HEK293 (cell line): ENCODE measurements around the gene CCDC144A.

Experiments
- CTCF ChIP-seq: fragments of 450-650 bp; formaldehyde crosslinking; IDR thresholded peaks from 2 replicates; pipeline ENCODE4 v1.5.1; 2016; ENCODE audit warnings: missing biosample characterization, missing genetic modification characterization
- FEZF1 ChIP-seq: fragments of 450-650 bp; formaldehyde crosslinking; IDR thresholded peaks from 2 replicates; pipeline ENCODE4 v1.5.1; 2016; ENCODE audit warnings: missing biosample characterization, missing genetic modification characterization
- YY1 ChIP-seq: fragments of 450-650 bp; formaldehyde crosslinking; IDR thresholded peaks from 2 replicates; pipeline ENCODE4 v1.5.1; 2018; ENCODE audit warnings: missing biosample characterization, missing genetic modification characterization
- ZNF184 ChIP-seq: fragments of 450-650 bp; IDR thresholded peaks from 2 replicates; pipeline ENCODE4 v1.5.1; 2018; ENCODE audit warnings: missing biosample characterization, mild to moderate bottlenecking, missing genetic modification characterization
- ZNF274 ChIP-seq, 2 experiments: fragments of 200-500 bp in 1 of 2; fragments of 450-650 bp in 1 of 2; sonication (Bioruptor generic) in 1 of 2; formaldehyde crosslinking in 1 of 2; IDR thresholded peaks; 2 replicates each; pipeline versions ENCODE4 v1.5.1 to v1.6.1; 2014 to 2016; ENCODE audit warnings: borderline replicate concordance in 1 of 2, inconsistent platforms in 1 of 2, low read length in 1 of 2, missing biosample characterization in 1 of 2, missing genetic modification characterization in 1 of 2

GRCh38 chr17:16662936-16663335, 27.1 kb upstream of the CCDC144A start:
- TF ChIP-seq FEZF1 (tag by site-specific recombination) (no peak), ZNF184 (tag by site-specific recombination) (no peak), ZNF274 (IDR thresholded peaks at IDR 0.05; ENCODE audit: low read length) (no peak), ZNF274 (tag by site-specific recombination; IDR thresholded peaks at IDR 0.05; ENCODE audit: borderline replicate concordance) (no peak), CTCF (tag by site-specific recombination) (no peak), YY1 (tag by site-specific recombination) (no peak)
